ENCODE results near the gene AP1B1.
A peak's percentile ranks its signal among the peaks of the same experiment; 100 is the strongest.
"Not testable (repeated sequence)": the region's sequence is repeated elsewhere in the genome, so short reads cannot be mapped to it uniquely, and the experiment has no call there.

The AP1B1 gene

DNA sequence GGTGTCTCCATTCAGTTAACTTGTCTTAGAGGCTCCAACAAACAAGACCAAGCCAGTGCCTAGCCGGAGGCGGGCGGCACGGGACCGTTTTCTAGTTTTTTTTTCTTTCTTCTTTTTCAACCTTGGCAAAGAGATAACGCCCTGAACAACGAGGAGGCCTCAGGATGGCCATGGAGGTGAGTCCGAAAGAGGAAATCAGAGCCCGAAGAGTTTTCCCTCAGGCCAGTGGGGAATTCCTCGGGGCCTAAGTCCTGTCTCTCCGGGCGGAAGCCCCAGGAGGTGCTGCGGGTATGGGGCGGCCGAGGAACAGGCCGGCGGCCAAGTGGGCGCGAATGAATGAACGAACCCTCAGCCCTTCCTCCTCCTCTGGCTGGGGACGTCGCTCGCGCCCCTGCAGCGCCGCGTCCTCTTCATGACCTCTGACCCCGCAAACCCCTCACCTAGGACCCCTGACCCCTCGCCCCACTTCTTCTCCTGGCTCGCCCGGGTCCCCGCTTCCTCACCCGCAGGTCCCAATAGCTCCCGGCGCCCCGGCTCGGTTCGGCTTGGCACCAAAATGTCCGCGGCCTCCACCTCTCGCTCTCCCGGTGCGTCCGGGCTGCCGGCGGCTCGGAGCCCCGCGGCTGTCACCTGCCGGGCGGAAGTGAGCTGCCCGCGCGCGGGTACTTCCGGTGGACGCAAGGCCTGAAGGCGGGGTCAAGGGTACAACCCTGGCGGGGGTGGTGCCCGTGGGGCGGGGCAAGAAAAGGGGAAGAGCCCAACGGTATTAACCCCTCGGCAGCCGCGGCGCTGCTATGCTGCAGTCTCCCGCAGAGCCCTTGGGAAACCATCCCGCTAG lies at the start of gene AP1B1:
Gene AP1B1, minus strand, starts transcription at position 650 of the 838 bp plus-strand sequence. CDS start 21,327 bp downstream, outside the sequence.
- peak; percentile 85 for DNase-seq

DNA sequence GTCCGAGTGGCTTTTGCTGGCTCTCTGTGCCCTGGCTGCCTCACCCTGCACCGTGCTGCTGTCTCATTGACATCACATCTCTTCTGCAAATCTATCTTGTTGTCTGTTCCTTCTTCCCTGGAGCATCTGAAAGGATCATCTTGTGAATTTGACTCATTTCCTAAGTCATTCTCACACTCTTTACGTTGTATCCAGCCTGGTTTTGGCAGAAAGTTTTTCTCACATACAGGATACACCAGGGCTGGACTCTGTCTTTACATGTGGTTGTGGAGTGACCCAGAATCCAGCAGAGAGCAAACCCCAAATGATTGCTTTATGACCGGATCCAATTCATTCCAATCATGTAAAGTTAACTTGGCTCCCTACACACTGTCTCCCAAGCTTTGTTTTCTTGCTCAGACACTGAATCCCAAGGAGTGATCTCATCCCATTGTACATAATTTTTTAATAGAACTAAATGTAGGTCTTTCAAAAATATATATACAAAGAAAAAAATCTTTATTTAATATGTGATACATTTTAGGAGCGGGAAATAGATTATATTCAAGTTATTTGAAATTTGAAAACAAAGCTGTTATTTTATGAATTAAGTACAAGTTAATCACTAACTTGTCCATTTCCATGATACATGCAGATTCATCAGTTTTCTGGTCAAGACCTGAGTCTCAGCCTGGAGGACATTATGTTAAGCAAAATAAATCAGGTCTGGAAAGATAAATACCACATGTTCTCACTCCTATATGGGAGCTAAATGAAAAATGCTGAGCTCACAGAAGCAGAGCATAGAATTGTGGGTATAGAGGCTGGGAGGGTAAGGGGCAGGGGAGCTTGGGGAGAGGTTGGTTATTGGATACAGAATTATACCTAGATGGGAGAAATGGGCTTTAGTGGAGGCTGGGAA lies 47.1 kb upstream of the AP1B1 start:
- no peak for DNase-seq

DNA sequence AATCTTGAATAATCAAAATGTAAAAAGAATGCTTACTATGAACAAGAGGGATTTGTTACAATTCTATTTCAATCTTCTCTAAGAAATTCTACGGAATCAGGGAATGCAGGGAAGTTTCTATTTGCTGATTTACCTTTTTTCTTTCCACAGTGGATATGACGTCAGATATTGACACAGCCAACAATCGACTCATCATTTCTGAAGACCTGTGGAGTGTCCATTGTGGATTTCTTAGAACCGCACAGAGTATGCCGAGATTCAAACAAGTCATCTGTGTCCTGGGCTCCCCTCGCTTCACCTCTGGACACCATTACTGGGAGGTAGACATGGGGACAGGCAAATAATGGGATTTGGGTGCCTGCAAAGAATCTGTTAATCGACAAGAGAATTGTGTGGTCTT lies 45.9 kb upstream of the AP1B1 start:
- DNase-seq, result no peak

DNA sequence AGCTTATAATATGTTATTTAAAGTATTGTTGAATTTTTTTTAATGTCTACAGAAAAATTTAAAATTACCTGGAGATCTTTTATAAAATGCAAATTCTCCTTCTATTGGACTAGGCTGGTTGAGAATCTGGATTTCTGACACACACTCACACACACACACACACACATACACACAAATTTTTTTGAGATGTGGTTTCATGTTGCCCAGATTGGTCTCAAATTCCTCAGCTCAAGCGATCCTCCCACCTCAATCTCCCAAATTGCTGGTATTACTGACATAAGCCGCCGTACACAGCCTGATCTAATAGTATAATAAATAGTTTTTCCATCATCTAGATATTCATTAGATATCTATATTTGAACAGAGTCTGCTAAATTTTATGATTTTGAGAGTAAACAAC lies 45.5 kb upstream of the AP1B1 start:
- DNase-seq, result no peak

DNA sequence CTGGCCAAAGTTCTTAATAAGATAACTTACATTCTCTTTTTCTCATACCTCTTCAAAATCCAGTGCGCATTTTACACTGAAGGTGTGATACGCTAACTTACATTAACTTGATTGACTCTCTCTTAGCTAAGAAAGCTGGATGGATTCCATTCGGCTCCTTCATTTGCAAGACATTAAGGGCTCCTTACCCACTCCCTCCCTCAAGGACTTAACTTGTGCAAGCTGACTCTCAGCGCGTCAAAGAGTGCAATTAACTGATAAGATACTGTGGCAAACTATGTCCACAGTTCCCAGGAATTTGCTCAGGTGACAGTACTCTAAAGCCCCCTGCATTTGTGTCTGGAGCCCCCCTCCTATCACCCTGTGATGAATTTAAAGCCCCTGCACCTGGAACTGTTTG lies 43.6 kb upstream of the AP1B1 start:
- DNase-seq, result no peak

DNA sequence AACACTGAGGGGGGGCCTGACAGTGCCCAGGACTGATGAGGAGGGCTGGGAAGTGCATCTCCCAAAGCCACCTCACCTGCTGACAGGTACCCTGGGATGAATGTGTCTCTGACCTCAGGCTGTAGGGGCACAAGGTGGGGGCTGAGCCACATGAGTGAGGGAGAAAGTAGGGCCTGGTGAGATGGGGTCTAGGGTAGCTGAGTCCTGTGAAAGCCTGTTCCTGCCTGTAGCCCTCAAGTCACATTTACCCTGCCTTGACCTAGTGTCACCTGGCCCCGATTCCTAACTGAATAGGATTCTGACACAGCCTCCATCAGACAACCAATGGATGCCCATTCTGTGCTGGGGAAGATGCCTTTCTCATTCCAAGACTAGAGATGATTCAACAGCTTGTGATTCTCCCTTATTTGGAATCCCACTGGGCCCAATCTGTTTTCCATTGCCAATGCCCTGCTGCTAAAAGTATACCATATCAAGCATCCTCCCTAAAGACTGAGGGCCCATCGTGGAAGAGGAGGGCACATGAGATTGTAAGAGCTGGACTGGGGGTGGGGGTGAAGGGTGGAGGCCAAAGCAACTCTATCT lies 38.9 kb upstream of the AP1B1 start:
- no peak for DNase-seq

DNA sequence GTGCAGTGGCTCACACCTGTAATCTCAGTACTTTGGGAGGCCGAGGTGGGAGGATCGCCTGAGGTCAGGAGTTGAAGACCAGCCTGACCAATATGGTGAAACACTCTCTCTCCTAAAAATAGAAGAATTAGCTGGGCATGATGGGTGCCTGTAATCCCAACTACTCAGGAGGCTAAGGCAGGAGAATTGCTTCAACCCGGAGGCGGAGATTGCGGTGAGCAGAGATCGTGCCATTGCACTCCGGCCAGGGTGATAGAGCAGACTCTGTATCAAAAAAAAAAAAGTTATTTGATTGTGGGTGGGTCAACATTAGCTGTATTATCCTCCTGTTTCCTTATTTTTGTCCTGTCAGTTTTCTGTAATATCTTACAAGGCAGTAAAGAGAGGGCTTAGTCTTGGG lies 38.1 kb upstream of the AP1B1 start:
- DNase-seq, result no peak

DNA sequence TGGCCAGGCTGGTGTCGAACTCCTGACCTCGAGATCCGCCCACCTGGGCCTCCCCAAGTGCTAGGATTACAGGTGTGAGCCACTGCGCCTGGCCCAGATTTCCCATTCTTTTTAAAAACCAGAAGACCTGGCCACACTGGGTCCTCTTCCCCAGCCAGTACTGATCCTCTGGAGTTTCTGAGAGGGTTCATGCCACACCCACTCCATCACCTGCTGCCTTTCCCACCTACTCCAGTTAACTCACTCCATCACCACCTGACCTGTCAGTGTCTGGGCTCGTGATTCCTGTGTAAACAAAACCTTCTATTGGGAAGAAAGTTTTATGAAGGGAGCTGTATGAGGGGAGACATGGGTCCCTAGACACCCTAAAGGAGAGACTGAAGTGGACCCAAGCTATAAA lies 30.3 kb upstream of the AP1B1 start:
- DNase-seq, result not testable (repeated sequence)

DNA sequence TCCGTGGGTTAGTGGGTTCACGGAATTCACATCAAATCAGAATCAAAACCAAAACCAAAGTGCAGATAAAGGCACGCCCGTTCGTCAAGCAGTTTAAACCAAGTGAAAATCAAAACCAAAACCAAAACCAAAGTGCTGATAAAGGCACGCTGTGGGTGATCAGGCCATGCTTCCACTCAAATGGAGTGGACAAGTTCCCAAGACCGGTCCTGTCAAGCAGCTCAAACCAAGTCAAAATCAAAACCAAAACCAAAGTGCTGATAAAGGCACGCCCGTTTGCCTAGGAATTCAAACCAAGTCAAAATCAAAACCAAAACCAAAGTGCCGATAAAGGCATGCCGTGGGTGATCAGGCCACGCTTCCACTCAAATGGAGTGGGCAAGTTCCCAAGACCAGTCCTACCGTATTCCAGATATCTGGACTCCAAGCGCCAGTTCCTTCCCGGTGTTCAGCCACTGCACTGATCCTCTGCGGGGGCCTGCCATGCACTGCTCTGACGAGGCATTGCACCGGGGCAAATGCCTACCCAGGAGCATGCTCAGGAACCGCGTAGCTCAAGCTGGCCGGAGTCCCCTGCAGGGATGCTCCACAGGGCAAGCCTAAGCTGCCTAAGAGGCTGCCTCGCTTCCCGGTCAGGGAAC lies 26.7 kb upstream of the AP1B1 start:
- peak; percentile 39 for DNase-seq

DNA sequence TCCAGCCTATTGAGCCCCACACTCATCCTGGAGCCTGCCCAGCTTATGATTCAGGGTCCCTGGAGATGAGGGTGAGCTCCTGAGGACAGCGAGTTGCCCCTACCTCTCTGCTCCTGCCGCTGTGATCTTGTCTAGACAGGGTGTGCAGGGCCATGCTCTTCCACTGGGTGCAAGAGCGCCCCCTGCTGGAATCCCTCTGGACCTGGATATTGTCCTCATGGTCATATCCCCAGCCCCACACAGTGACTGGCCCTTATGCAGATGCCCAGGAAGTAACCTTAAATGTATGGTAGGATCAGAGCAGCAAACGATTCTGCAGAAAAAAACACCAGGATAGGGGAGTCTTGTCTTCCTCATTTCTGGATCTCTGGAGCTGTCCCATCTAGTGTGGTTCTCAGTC lies 24.4 kb upstream of the AP1B1 start:
- not testable (repeated sequence) for DNase-seq

DNA sequence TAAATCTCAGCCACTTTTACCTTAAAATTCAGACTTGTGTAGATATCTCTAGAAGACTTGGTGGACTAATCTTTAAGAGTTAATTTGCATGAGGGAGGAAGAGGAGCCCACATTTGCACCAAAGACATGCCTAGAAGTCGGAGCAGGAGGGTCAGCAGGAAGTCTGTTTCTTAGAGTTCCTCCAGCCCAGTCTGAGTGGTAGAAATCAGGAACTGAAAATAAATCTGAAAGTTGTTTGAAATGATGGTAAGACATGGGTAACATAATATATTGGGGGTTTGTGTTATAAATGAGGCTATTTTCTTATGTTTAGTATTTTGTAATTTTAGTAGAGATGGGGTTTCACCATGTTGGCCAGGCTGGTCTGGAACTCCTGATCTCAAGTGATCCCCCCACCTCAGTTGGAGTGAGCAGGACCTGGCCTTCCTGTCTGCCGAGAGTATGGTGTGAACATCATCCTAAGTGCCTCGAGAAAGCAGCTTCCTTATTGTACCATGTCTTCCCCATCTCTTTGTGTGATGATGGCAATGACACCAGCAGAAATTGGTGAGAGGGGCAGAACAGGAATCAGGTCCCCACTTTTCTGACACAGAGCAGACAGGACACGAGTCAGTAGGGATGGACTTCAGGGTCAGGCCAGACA lies 23.3 kb upstream of the AP1B1 start:
- not testable (repeated sequence) for DNase-seq

DNA sequence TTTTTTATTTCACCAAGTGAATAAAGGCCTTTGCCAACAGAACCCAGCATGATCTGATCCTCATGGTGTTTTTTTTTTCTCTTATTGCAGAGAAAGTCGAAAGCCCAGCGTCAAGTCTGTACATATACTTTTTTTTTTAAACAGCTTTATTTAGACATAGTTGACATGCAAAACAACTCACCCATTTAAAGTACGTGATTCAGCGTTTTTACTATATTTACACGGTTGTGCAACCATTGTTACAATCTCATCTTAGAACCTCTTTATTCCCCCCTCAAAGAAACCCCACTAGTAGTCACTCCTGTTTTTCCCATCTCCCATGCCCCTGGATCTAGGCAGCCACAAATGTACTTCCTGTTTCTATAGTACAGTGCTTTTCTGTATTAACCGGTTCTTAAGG lies 20.6 kb upstream of the AP1B1 start:
- DNase-seq, result no peak

DNA sequence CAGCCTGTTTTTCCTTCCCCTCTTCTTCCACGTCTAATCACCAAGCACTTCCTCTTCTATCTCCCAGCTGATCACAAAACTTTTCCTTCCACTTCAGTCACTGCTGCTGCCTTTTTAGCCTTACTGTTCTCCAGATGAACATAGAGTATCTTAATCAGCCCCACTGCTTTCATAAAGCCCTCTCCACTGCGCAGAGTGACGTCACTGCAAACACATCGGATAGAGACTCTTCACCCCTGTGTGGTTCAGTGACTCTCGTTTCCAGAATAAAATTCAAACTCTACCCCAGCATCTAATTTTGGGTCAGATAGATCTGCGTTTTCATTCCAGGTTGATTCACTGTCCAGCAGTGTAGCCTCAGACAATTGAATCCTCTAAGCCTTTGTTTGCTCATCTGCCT lies 13.2 kb upstream of the AP1B1 start:
- not testable (repeated sequence) for DNase-seq

DNA sequence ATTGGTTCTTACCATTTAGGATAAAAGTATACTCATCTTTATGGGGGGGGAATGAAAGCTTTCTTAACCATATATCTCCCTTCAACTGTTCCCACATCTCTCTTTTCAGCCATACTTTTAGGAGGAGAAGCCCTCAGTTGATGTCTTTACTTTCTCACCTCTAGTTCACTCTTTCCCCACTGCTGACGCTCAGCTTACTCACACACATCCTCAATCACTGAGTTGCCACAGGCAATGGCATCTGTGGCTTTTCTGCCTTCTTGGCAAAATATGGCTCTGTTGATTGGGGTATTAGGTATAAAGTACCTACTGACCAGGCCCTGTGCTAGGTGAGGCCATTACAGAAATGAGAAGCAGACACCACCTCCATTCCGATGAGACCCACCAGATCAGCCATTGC lies 12.2 kb upstream of the AP1B1 start:
- no peak for DNase-seq

DNA sequence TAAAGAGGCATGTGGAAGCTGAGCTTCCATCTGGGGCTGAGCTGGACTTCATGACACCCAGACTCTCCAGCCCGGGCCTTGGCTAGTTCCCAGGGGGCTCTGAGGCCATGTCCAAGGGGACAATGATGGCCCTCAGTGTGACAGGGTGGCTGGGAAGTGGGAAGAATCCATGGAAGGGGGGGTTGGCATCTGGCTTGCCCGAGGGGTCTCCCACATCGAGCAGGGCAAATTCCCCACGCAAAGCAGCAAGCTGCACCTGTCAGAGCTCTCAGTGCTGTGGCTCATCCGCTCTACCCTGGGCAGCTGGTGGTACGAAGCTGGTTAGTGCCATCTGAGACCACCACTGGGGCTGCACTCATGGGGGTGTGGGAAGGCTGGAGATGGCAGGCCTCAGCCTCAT lies 9.4 kb upstream of the AP1B1 start:
- DNase-seq, result no peak

DNA sequence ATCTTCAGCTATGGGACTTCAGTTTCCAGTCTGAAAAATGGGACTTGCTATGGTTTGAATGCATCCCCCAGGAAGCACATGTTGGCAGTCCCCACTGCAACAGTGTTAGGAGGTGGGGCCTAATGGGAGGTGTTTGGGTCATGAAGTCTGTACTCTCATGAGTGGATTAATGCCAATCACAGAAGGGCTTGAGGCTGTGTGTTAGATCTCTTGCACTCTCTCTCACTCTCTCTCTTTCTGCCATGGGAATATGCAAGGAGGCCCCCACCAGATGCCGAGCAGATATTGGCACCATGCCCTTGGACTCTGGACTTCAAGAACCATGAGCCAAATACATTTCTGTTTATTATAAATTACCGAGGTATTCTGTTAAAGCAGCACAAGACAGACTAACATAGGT lies 7.8 kb upstream of the AP1B1 start:
- DNase-seq, result no peak

DNA sequence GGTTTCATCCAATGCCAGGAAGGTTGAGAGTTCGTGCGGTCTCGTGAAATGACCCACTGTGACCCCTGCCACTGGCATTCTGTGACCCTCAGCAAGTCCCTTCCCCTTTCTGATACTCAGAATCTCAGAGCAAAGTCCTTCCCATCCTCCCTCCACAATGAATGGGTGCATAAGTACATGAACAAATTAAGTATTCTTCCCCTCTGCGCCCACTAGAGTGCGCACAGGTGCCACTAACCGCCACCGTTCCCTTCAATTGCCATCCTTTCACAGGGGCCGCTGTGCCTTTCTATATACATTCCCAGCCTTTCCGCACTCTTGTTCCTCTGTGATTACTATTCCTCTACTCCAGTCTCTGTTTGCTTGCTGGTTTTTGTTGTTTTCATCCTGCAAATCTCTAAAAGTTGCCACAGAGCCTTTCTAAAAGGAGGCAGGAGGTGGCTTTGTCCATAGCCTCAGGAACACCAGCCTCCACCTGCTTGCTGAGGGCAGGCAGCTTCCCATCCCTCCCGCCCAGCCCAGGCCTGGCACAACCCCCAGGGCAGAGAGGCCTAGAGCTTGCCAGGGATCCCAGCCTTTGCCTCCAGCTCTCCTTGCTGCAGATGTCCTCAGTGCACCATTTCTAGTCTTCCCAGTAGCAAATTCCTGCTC lies 6.7 kb upstream of the AP1B1 start:
- peak; percentile 56 for DNase-seq

DNA sequence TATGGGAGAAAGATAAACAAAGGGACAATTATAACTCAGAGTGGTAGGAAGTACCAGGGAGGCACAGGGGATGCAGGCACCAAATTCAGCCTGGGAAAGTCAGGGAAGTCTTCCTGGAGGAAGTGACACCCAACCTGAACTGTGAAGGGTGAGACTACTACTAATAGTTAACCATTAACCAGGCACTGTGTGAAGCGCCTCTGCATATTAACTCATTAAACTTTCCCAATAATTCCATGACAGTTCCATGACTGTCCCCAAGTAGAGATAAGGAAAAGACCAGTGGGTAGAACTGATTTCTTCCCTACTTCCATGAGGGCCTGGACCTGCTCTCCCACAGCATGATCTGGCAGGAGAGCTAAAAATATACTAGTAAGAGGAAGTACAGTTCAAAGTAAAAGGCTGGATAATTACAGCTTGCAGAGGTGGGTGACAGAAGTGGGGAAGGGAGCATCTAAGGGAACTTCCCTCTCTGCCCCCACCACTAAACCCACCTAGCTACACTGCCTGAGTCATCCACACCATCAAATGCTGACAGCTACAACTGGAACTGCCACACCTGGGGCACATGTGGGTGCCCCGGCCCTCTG lies 4.7 kb upstream of the AP1B1 start:
- DNase-seq, result no peak

DNA sequence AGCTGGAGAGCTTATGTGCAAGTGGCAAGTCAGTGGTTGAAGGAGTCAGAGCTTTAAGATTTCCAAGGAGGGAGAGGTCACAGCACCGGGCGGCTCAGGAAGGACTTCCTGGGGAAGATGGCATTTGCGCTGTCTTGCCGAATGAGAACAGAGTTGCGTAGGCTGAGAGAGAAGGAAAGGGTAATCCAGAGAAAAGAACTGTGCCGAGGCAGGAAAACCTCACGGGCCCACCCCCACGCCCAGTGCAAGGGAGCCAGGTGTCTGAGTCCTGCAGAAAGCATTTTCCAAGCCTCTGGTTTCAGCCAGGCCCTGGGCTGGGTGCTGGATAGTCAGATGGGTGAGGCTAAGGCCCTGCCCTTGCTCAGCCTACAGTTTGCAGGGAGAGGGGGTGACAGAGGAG lies 3.2 kb upstream of the AP1B1 start:
- no peak for DNase-seq

DNA sequence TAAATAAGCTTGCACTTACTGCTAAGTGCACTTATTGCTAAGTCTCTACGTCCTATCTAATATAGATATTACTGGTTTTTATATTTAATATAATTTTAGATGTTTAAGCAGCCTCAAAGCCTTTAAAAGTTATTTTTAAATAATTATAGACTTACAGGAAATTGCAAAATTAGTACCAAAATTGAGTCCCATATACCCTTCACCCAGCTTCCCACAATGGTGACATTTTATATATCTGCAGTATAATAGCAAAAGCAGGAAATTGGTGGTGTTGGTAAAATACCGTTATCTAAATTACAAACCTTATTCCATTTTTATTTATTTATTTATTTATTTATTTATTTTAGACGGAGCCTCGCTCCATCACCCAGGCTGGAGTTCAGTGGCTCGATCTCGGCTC lies 1.9 kb upstream of the AP1B1 start:
- no peak for DNase-seq

DNA sequence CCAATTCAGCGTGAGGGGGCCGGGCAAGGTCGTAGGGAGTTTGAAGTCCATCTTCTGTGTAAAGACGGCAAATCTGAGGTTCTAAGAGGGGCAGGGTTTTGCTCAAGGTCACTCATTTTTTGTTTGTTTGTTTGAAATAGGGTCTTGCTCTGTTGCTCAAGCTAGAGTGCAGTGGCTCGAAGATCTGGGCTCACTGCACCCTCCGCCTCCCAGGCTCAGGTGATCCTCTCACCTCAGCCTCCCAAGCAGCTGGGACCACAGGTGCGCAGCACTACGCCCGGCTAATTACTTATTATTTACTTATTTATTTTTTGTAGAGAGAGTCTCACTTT lies 355 bp upstream of the AP1B1 start:
- no peak for DNase-seq

DNA sequence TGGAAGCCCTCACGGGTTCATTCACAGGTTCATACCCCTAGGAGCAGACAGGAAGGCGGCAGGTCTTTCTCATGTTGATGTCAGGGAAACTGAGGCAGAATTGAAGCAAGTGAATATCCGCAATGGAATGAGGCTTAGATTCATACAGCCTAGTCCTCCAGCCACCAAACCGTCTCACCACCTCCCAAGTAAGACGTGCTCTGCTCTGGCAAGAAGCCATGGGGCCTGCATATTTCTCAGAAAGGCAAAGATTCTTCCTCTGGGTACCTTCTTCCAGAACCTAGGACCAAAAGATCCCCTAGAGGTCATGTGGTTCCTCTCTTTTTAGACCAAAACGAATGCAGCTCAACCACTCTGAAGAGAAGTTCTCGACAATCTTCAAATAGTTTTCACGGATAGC lies 1.7 kb downstream of the AP1B1 start:
- no peak for DNase-seq

Data from activated CD4-positive, alpha-beta T cell treated with anti-CD3 and anti-CD28 coated beads for 1 hour (primary cell).